ENCODE data around the gene NR3C2.

The NR3C2 gene

GRCh38 chr4:148255344-148255720, 186.9 kb downstream of the NR3C2 start:
- no peak overlapping the region for H3K27ac ChIP-seq (ENCODE audit: low read depth, low read length)
- no peaks in the 10 kb centered on the region for H3K4me1 ChIP-seq (ENCODE audit: control insufficient read depth in 1 of 2, insufficient read depth in 2 of 2, low read length in 2 of 2)
- no CpG with 5 or more reads among the region's 1 CpG for WGBS (ENCODE audit: extremely low coverage, insufficient coverage, insufficient read length)
- no peak overlapping the region for H3K18ac ChIP-seq (ENCODE audit: low read length)
- no peak for DNase-seq
- H3K9me3 ChIP-seq (ENCODE audit: insufficient read depth, low read depth, low read length), result no peaks in the 10 kb centered on the region
- H2BK12ac ChIP-seq (ENCODE audit: low read length), result no peak overlapping the region
- no peak overlapping the region for H3K4me2 ChIP-seq (ENCODE audit: low read length)
- no peaks in the 10 kb centered on the region for H3K27me3 ChIP-seq (ENCODE audit: insufficient read depth, low read length)
- H2BK120ac ChIP-seq (ENCODE audit: insufficient read depth, low read length, poor library complexity), result no peak overlapping the region
- H3K79me1 ChIP-seq (ENCODE audit: low read length), result no peaks in the 10 kb centered on the region
- H3K4ac ChIP-seq (ENCODE audit: low read depth, low read length), result no peak overlapping the region
- H3K4me3 ChIP-seq (ENCODE audit: low read depth, low read length), result no peak overlapping the region
- H3K79me2 ChIP-seq (ENCODE audit: control insufficient read depth, insufficient read depth, low read length, poor library complexity), result no peaks in the 10 kb centered on the region
- no peak overlapping the region for H4K8ac ChIP-seq (ENCODE audit: low read depth, low read length)
- no peak overlapping the region for H2AFZ ChIP-seq (ENCODE audit: insufficient read depth, low read length, poor library complexity)
- H3K36me3 ChIP-seq (ENCODE audit: control insufficient read depth in 1 of 2, insufficient read depth in 2 of 2, low read length in 2 of 2), result no peaks in the 10 kb centered on the region
- no peak overlapping the region for H2AK5ac ChIP-seq (ENCODE audit: low read length)
- H4K12ac ChIP-seq (ENCODE audit: low read depth, low read length), result no peak overlapping the region
- no peak overlapping the region for H3K9ac ChIP-seq (ENCODE audit: low read length)
- no peak overlapping the region for H2BK5ac ChIP-seq (ENCODE audit: low read depth, low read length, poor library complexity)
- no peak overlapping the region for H3K14ac ChIP-seq (ENCODE audit: low read length)
- H4K91ac ChIP-seq (ENCODE audit: low read depth, low read length), result no peak overlapping the region
- no peak overlapping the region for H3K23ac ChIP-seq (ENCODE audit: low read length)

GRCh38 chr4:148254621-148255343, 187.4 kb downstream of the NR3C2 start:
- no peak overlapping the region for H3K4me3 ChIP-seq (ENCODE audit: low read depth, low read length)
- WGBS (ENCODE audit: extremely low coverage, insufficient coverage, insufficient read length), result no CpG with 5 or more reads among the region's 1 CpG
- H3K4ac ChIP-seq (ENCODE audit: low read depth, low read length), result no peak overlapping the region
- H3K4me2 ChIP-seq (ENCODE audit: low read length), result no peak overlapping the region
- H2BK12ac ChIP-seq (ENCODE audit: low read length), result no peak overlapping the region
- no peaks in the 10 kb centered on the region for H3K9me3 ChIP-seq (ENCODE audit: insufficient read depth, low read depth, low read length)
- H3K4me1 ChIP-seq (ENCODE audit: control insufficient read depth in 1 of 2, insufficient read depth in 2 of 2, low read length in 2 of 2), result no peaks in the 10 kb centered on the region
- no peak overlapping the region for H3K27ac ChIP-seq (ENCODE audit: low read depth, low read length)
- no peak overlapping the region for H4K91ac ChIP-seq (ENCODE audit: low read depth, low read length)
- H3K36me3 ChIP-seq (ENCODE audit: control insufficient read depth in 1 of 2, insufficient read depth in 2 of 2, low read length in 2 of 2), result no peaks in the 10 kb centered on the region
- H3K14ac ChIP-seq (ENCODE audit: low read length), result no peak overlapping the region
- no peak overlapping the region for H2AK5ac ChIP-seq (ENCODE audit: low read length)
- no peak overlapping the region for H3K23ac ChIP-seq (ENCODE audit: low read length)
- no peaks in the 10 kb centered on the region for H3K79me1 ChIP-seq (ENCODE audit: low read length)
- H3K79me2 ChIP-seq (ENCODE audit: control insufficient read depth, insufficient read depth, low read length, poor library complexity), result no peaks in the 10 kb centered on the region
- no peak overlapping the region for H2BK5ac ChIP-seq (ENCODE audit: low read depth, low read length, poor library complexity)
- no peak overlapping the region for H2BK120ac ChIP-seq (ENCODE audit: insufficient read depth, low read length, poor library complexity)
- H4K8ac ChIP-seq (ENCODE audit: low read depth, low read length), result no peak overlapping the region
- no peak overlapping the region for H3K9ac ChIP-seq (ENCODE audit: low read length)
- no peak overlapping the region for H2AFZ ChIP-seq (ENCODE audit: insufficient read depth, low read length, poor library complexity)
- no peak overlapping the region for H3K18ac ChIP-seq (ENCODE audit: low read length)
- no peak overlapping the region for H4K12ac ChIP-seq (ENCODE audit: low read depth, low read length)
- no peak for DNase-seq
- H3K27me3 ChIP-seq (ENCODE audit: insufficient read depth, low read length), result no peaks in the 10 kb centered on the region

- H3K27me3 ChIP-seq (ENCODE audit: insufficient read depth, low read length), result no peaks in the 10 kb centered on the region
- H2BK120ac ChIP-seq (ENCODE audit: insufficient read depth, low read length, poor library complexity), result no peak overlapping the region
- no peak for DNase-seq
- no peak overlapping the region for H3K4me3 ChIP-seq (ENCODE audit: low read depth, low read length)
- H3K9me3 ChIP-seq (ENCODE audit: insufficient read depth, low read depth, low read length), result no peaks in the 10 kb centered on the region
- H2BK5ac ChIP-seq (ENCODE audit: low read depth, low read length, poor library complexity), result no peak overlapping the region
- no peak overlapping the region for H2BK12ac ChIP-seq (ENCODE audit: low read length)
- H2AK5ac ChIP-seq (ENCODE audit: low read length), result no peak overlapping the region
- H2AFZ ChIP-seq (ENCODE audit: insufficient read depth, low read length, poor library complexity), result no peak overlapping the region
- H4K91ac ChIP-seq (ENCODE audit: low read depth, low read length), result no peak overlapping the region
- no peak overlapping the region for H3K9ac ChIP-seq (ENCODE audit: low read length)
- no peaks in the 10 kb centered on the region for H3K36me3 ChIP-seq (ENCODE audit: control insufficient read depth in 1 of 2, insufficient read depth in 2 of 2, low read length in 2 of 2)
- H3K14ac ChIP-seq (ENCODE audit: low read length), result no peak overlapping the region
- H4K8ac ChIP-seq (ENCODE audit: low read depth, low read length), result no peak overlapping the region
- H3K18ac ChIP-seq (ENCODE audit: low read length), result no peak overlapping the region
- H3K4me1 ChIP-seq (ENCODE audit: control insufficient read depth in 1 of 2, insufficient read depth in 2 of 2, low read length in 2 of 2), result no peaks in the 10 kb centered on the region
- H3K4ac ChIP-seq (ENCODE audit: low read depth, low read length), result no peak overlapping the region
- H4K12ac ChIP-seq (ENCODE audit: low read depth, low read length), result no peak overlapping the region
- no peak overlapping the region for H3K23ac ChIP-seq (ENCODE audit: low read length)
- no peak overlapping the region for H3K27ac ChIP-seq (ENCODE audit: low read depth, low read length)
- no peaks in the 10 kb centered on the region for H3K79me1 ChIP-seq (ENCODE audit: low read length)
- H3K79me2 ChIP-seq (ENCODE audit: control insufficient read depth, insufficient read depth, low read length, poor library complexity), result no peaks in the 10 kb centered on the region
- WGBS (ENCODE audit: extremely low coverage, insufficient coverage, insufficient read length), result no CpG with 5 or more reads among the region's 4 CpGs
- no peak overlapping the region for H3K4me2 ChIP-seq (ENCODE audit: low read length)
These were observed 188.4 kb downstream of the NR3C2 start for GRCh38 chr4:148253768-148254167.

- Histone ChIP-seq H3K4me1 (ENCODE audit: control insufficient read depth in 1 of 2, insufficient read depth in 2 of 2, low read length in 2 of 2) (no peaks in the 10 kb centered on the region), H3K14ac (ENCODE audit: low read length) (no peak overlapping the region), H3K18ac (ENCODE audit: low read length) (no peak overlapping the region), H2BK120ac (ENCODE audit: insufficient read depth, low read length, poor library complexity) (no peak overlapping the region), H3K79me1 (ENCODE audit: low read length) (no peaks in the 10 kb centered on the region), H3K9me3 (ENCODE audit: insufficient read depth, low read depth, low read length) (no peaks in the 10 kb centered on the region), H3K4ac (ENCODE audit: low read depth, low read length) (no peak overlapping the region), H4K12ac (ENCODE audit: low read depth, low read length) (no peak overlapping the region), H4K8ac (ENCODE audit: low read depth, low read length) (no peak overlapping the region), H3K27me3 (ENCODE audit: insufficient read depth, low read length) (no peaks in the 10 kb centered on the region), H3K79me2 (ENCODE audit: control insufficient read depth, insufficient read depth, low read length, poor library complexity) (no peaks in the 10 kb centered on the region), H4K91ac (ENCODE audit: low read depth, low read length) (no peak overlapping the region), H3K4me2 (ENCODE audit: low read length) (no peak overlapping the region), H2BK12ac (ENCODE audit: low read length) (no peak overlapping the region), H3K9ac (ENCODE audit: low read length) (no peak overlapping the region), H2AFZ (ENCODE audit: insufficient read depth, low read length, poor library complexity) (no peak overlapping the region), H3K36me3 (ENCODE audit: control insufficient read depth in 1 of 2, insufficient read depth in 2 of 2, low read length in 2 of 2) (no peaks in the 10 kb centered on the region), H3K23ac (ENCODE audit: low read length) (no peak overlapping the region), H3K27ac (ENCODE audit: low read depth, low read length) (no peak overlapping the region), H2BK5ac (ENCODE audit: low read depth, low read length, poor library complexity) (no peak overlapping the region), H3K4me3 (ENCODE audit: low read depth, low read length) (no peak overlapping the region), H2AK5ac (ENCODE audit: low read length) (no peak overlapping the region)
- WGBS (ENCODE audit: extremely low coverage, insufficient coverage, insufficient read length), result no CpG with 5 or more reads among the region's 4 CpGs
- DNase-seq, result no peak
These were observed 193.4 kb downstream of the NR3C2 start for GRCh38 chr4:148248824-148249223.
